Body of pancreas (tissue), 4 donors: ENCODE results near the gene MLLT10.

Source experiments
- POLR2A ChIP-seq, 3 donors: fragments of 450-650 bp; IDR thresholded peaks; one replicate each; pipeline ENCODE4 v1.6.1; 2016; ENCODE audit warnings: antibody characterized with exemption in 3 of 3, mild to moderate bottlenecking in 2 of 3
- TF ChIP-seq, protein P1 (sequence below), 7 experiments: fragments of 450-650 bp in 4 of 7; fragments of 200-600 bp in 3 of 7; sonication (generic) in 3 of 7; IDR thresholded peaks; one replicate each; pipeline ENCODE4 v1.5.1; 2016 to 2019; ENCODE audit warnings: antibody characterized with exemption in 7 of 7

GRCh38 chr10:21705828-21706176 lies 171.8 kb downstream of the MLLT10 start:
- TF ChIP-seq, protein P1, sequence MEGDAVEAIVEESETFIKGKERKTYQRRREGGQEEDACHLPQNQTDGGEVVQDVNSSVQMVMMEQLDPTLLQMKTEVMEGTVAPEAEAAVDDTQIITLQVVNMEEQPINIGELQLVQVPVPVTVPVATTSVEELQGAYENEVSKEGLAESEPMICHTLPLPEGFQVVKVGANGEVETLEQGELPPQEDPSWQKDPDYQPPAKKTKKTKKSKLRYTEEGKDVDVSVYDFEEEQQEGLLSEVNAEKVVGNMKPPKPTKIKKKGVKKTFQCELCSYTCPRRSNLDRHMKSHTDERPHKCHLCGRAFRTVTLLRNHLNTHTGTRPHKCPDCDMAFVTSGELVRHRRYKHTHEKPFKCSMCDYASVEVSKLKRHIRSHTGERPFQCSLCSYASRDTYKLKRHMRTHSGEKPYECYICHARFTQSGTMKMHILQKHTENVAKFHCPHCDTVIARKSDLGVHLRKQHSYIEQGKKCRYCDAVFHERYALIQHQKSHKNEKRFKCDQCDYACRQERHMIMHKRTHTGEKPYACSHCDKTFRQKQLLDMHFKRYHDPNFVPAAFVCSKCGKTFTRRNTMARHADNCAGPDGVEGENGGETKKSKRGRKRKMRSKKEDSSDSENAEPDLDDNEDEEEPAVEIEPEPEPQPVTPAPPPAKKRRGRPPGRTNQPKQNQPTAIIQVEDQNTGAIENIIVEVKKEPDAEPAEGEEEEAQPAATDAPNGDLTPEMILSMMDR (IDR thresholded peaks at IDR 0.05) = no peak
- TF ChIP-seq POLR2A (IDR thresholded peaks at IDR 0.05) = no peak
